ENCODE results near the gene CABLES1.

DNA sequence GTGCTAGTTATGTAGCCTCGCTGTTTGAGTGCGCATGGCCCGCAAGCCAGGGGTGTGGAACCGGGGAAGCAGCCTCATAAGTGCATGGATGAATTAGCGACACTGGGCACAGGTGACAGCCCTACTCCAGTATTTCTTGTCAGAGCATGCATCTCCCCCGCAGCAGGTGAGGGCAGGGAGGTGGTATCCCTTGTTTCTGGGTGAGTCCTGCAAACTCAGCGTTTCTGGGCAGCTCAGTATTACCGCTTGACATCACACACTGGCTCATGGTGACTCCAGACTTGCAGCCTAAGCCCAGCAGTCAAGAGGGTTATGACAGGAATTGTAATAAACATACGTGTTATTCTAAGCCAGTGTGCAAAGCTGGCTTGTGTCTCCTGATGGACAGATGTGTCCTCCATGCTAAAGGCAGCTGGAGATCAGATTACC, 2.5 kb downstream of the CABLES1 start:
- TF ChIP-seq EZH2 (IDR thresholded peaks at IDR 0.05) (no peak), FOXP2 (optimal IDR thresholded peaks at IDR 0.05; ENCODE audit: control extremely low read depth, extremely low read length, insufficient read depth) (no peak)

Data from SK-N-MC (cell line).